DMS 273 (cell line): ENCODE measurements around the gene TARS1.

ENCODE experiments used
- DNase-seq: peaks from one replicate; lab custom pipeline; 2025; ENCODE audit not compliant: unreplicated experiment; lab: John Stamatoyannopoulos, UW

Gene TARS1

GRCh38 chr5:33440482-33441240 is at the start of gene TARS1:
TARS1 (plus strand) TSS chr5:33440965; CDS start chr5:33441087, 122 bp downstream.
- DNase-seq, result peak; percentile 100

DNA sequence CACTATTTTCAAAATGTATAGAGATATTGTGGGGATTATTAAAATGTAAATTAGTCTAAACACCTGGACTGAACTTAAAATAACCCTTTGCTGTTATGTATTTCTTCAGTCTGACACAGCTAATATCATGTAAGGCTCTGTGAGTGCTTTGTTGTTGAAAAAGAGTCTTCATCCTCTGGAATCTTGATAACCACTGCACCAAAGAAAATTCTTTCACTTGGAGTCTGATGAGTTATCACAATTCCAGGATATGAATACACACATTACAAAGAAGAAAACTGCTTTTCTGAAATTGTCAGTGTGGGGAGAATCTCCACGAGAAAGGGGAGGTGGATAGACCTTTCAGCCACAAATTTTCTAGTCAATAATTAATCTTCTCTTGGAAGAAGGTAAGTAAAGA is 42.3 kb upstream of the TARS1 start:
- DNase-seq, result no peak

- DNase-seq, result no peak
These were observed 40.1 kb upstream of the TARS1 start for GRCh38 chr5:33400675-33401074.

GRCh38 chr5:33401482-33402390 is 39.0 kb upstream of the TARS1 start:
- no peak for DNase-seq

DNA sequence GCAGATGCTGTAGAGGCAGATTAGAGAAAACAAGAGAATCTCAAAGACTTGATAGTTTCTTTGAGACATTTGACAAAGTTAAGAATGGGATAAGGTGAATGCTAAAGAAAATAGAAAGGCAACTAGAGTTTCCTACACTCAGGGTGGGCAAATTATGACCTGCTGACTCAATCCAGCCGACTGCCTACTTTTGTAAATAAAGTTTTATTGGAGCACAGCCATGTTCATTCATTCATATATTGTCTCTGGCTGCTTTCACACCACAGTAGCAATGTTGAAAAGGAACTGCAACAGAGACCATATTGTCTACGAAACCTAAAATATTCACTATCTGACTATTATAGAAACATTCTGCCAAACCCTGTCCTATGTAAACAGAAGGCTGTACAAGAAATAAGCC is 37.6 kb upstream of the TARS1 start:
- no peak for DNase-seq

DNA sequence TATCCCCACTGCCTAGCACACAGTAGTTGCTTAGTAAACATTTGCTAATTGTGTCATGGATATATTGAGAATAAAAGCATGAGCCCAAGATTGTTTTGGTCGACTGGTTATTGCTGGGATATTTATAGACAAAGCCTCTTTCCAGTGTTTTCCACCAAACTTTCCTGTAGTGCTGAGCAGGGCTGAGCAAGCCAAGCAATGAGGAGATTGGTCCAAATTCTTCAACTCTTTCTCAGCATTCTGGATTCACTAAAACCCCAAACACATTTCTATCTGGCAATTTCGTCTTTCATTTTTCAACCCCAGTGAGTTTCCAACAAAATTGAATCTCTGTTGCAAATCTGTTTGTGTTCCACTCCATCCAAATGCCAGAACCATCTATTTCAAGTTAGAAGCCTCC is 31.9 kb upstream of the TARS1 start:
- DNase-seq, result no peak

GRCh38 chr5:33409435-33410170 is 31.2 kb upstream of the TARS1 start:
- no peak for DNase-seq

DNA sequence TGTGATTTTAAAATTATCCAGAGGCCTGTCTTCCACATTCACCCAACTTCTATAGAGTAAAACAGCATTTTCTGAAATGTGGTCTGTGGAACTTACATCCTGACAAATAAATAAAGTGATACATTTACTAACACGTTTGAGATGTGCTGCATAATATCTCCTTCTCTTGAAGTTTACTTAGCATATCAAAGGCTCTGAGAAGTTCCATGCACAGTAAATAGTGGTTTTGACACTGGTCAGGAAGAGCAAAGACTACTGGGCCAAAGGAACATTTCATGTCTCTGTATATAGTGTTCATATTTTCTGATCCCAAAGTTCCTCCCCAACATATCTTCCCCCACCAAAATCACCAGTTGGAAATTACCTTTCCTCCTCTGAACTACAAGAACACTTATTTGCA is 30.5 kb upstream of the TARS1 start:
- no peak for DNase-seq

GRCh38 chr5:33411498-33411897 is 29.3 kb upstream of the TARS1 start:
- no peak for DNase-seq

GRCh38 chr5:33415811-33416354 is 24.9 kb upstream of the TARS1 start:
- no peak for DNase-seq

DNA sequence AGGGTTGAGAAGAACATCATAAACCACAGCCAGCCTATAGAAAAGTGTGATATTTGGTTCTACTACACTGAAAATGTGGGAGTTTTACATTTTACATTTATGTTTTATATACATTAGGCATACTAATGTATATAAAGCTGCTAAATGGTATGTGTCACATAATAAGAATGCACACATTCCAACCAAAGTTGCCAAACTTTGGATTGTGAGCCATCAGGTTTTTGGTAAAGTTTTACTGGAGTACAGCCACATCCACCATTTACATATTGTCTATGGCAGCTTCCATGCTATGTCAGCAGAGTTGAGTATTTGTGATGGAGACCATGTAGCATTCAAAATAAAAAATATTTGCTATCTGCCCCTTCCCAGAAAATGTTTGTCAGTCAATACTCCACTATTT is 23.1 kb upstream of the TARS1 start:
- DNase-seq, result no peak

DNA sequence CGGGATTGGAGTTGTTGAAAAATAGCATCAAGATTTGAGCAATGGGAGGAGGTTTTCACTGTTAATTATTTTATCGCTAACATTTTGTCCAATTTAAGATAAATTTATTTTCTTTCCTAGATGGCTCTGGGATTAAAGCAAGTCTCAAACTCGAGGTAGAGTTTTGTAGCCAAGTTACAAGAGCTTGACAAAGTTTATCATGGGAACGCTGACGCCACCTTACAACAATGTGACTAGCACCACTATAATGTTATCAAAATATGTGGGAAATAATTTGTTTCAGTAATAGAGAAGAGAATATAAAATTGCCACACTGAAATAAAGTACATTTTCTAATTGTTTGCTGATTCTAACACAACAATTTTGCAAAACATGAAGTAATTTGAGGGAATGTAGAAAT is 19.8 kb upstream of the TARS1 start:
- no peak for DNase-seq

- DNase-seq, result no peak
These were observed 18.6 kb upstream of the TARS1 start for GRCh38 chr5:33422191-33422590.

- peak; percentile 21 for DNase-seq
These were observed 17.6 kb upstream of the TARS1 start for GRCh38 chr5:33423018-33423630.

DNA sequence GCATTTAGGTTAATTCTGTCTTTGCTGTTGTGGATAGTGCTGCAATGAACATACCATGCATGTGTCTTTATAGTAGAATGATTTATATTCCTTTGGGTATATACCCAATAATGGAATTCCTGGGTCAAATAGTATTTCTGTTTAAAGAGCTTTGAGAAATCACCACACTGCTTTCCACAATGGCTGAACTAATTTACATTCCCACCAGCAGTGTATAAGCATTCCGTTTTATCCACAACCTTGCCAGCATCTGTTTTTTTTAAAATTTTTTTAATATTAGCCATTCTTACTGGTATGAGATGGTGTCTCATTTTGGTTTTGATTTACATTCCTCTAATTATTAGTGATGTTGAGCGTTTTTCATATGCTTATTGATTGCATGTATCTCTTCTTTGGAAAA is 15.5 kb upstream of the TARS1 start:
- DNase-seq, result no peak

- no peak for DNase-seq
These were observed 9.8 kb upstream of the TARS1 start for GRCh38 chr5:33430983-33431382.

GRCh38 chr5:33432656-33433055 is 8.1 kb upstream of the TARS1 start:
- DNase-seq, result no peak

- no peak for DNase-seq
These were observed 7.2 kb upstream of the TARS1 start for GRCh38 chr5:33433303-33434240.

- DNase-seq, result peak; percentile 88
These were observed 4.8 kb upstream of the TARS1 start for GRCh38 chr5:33435893-33436490.
